SH-SY5Y (cell line): ENCODE measurements around the gene AK4.
"Not testable (repeated sequence)": the region's sequence is repeated elsewhere in the genome, so short reads cannot be mapped to it uniquely, and the experiment has no call there.

ENCODE experiments used
- GATA2 ChIP-seq: IDR thresholded peaks from 2 replicates; pipeline ENCODE4 v1.6.1; 2011; ENCODE audit warnings: mild to moderate bottlenecking, low read depth, low read length
- GATA3 ChIP-seq: IDR thresholded peaks from 2 replicates; pipeline ENCODE4 v1.6.1; 2011; ENCODE audit warnings: low read depth, mild to moderate bottlenecking, low read length, moderate library complexity

The AK4 gene

GRCh38 chr1:65148178-65148547 is at the start of gene AK4:
Gene AK4 (plus strand): TSS chr1:65148203. CDS start chr1:65148408, 205 bp downstream.
- TF ChIP-seq GATA2, GATA3: not testable (repeated sequence)

GRCh38 chr1:65103807-65104206 is 44.2 kb upstream of the AK4 start:
- TF ChIP-seq GATA2: no peak

- no peak for TF ChIP-seq GATA3
Measured at GRCh38 chr1:65104854-65105534, 43.0 kb upstream of the AK4 start.

- TF ChIP-seq GATA2 (no peak), GATA3 (no peak)
Measured at GRCh38 chr1:65105596-65105995, 42.4 kb upstream of the AK4 start.

- TF ChIP-seq GATA3 (no peak), GATA2 (no peak)
Measured at GRCh38 chr1:65108025-65108642, 39.9 kb upstream of the AK4 start.

GRCh38 chr1:65109487-65109886 is 38.5 kb upstream of the AK4 start:
- TF ChIP-seq GATA2: no peak
- no peak for TF ChIP-seq GATA3

GRCh38 chr1:65112811-65113210 is 35.2 kb upstream of the AK4 start:
- TF ChIP-seq GATA3 (no peak), GATA2 (no peak)

GRCh38 chr1:65113298-65113697 is 34.7 kb upstream of the AK4 start:
- TF ChIP-seq GATA3: no peak
- no peak for TF ChIP-seq GATA2

GRCh38 chr1:65114322-65114721 is 33.7 kb upstream of the AK4 start:
- TF ChIP-seq GATA2: no peak
- no peak for TF ChIP-seq GATA3

GRCh38 chr1:65119951-65120350 is 28.1 kb upstream of the AK4 start:
- TF ChIP-seq GATA3 (no peak), GATA2 (no peak)

- TF ChIP-seq GATA3 (no peak), GATA2 (no peak)
Measured at GRCh38 chr1:65138524-65138923, 9.5 kb upstream of the AK4 start.

GRCh38 chr1:65141394-65141793 is 6.6 kb upstream of the AK4 start:
- TF ChIP-seq GATA3 (no peak), GATA2 (no peak)

- TF ChIP-seq GATA2: no peak
Measured at GRCh38 chr1:65141918-65142317, 6.1 kb upstream of the AK4 start.

GRCh38 chr1:65146908-65147423 is 1.0 kb upstream of the AK4 start:
- no peak for TF ChIP-seq GATA2
- no peak for TF ChIP-seq GATA3

GRCh38 chr1:65147424-65148177 is 402 bp upstream of the AK4 start:
- TF ChIP-seq GATA2: no peak
- no peak for TF ChIP-seq GATA3
